Testis (tissue), 3 donors: ENCODE data around the gene MLKL. TPM values are rescaled to one million over a fixed set of nuclear protein-coding genes. Genes with fewer than 3 reads are reported as not detected.

Source experiments
- DNase-seq: peaks from one replicate; pipeline ENCODE4 v3.0.0-alpha.2; 2019
- H3K27ac ChIP-seq, 2 donors: fragments of 200-600 bp; sonication (generic); one replicate each; pipeline ENCODE4 v1.5.1; 2019
- H3K27me3 ChIP-seq: fragments of 200-600 bp; sonication (generic); one replicate; pipeline ENCODE4 v1.5.1; 2019
- H3K36me3 ChIP-seq: fragments of 200-600 bp; sonication (generic); one replicate; pipeline ENCODE4 v1.5.1; 2017; ENCODE audit warnings: low read depth; ENCODE audit errors: missing control alignments
- H3K4me1 ChIP-seq: fragments of 200-600 bp; sonication (generic); one replicate; pipeline ENCODE4 v1.5.1; 2019
- H3K4me3 ChIP-seq, 2 donors: fragments of 200-600 bp; sonication (generic); one replicate each; pipeline ENCODE4 v1.5.1; 2017 to 2019
- H3K9me3 ChIP-seq: fragments of 200-600 bp; sonication (generic); one replicate; pipeline ENCODE4 v1.5.1; 2017
- CTCF ChIP-seq, 3 experiments: fragments of 450-650 bp in 2 of 3; fragments of 200-600 bp in 1 of 3; sonication (generic) in 1 of 3; IDR thresholded peaks; one replicate each; pipeline ENCODE4 v1.5.1; 2016 to 2019; ENCODE audit warnings: antibody characterized with exemption in 3 of 3, mild to moderate bottlenecking in 2 of 3, moderate library complexity in 1 of 3
- POLR2A ChIP-seq: fragments of 450-650 bp; IDR thresholded peaks from one replicate; pipeline ENCODE4 v1.6.1; 2017; ENCODE audit warnings: antibody characterized with exemption, mild to moderate bottlenecking, moderate library complexity
- WGBS, 2 donors: methylation state at CpG; one replicate each; pipeline ENCODE4 v1.1.5; 2018; 5-methylcytosine and 5-hydroxymethylcytosine counted together
- intact Hi-C: fragments of 100-400 bp; cut with DNase I; formaldehyde crosslinking; loops from one replicate; pipeline ENCODE4 v1.15.1; 2023; ENCODE audit warnings: low total_unique reads
- polyA plus RNA-seq: library from polyadenylated mRNA; stranded (reverse); fragments of 350-450 nt; fragmentation: Illumina TruSeq; extraction: RNeasy Lipid Tissue Mini Kit (QIAGEN cat#74804); gene quantifications from one replicate; pipeline ENCODE4 v1.2.3, GENCODE V29; 2014; ENCODE audit warnings: low read depth, low replicate concordance; ENCODE audit not compliant: insufficient read depth
- total RNA-seq, 2 donors: library from RNA; depleted of rRNA; stranded (reverse); fragments of >200 nt; gene quantifications; one replicate each; pipeline ENCODE4 v1.2.3, GENCODE V29; 2016

The MLKL gene
- total and polyA plus RNA-seq, 3 donors from 2014 or later, result 3.5 to 4.8 (median 4.5) TPM

DNA sequence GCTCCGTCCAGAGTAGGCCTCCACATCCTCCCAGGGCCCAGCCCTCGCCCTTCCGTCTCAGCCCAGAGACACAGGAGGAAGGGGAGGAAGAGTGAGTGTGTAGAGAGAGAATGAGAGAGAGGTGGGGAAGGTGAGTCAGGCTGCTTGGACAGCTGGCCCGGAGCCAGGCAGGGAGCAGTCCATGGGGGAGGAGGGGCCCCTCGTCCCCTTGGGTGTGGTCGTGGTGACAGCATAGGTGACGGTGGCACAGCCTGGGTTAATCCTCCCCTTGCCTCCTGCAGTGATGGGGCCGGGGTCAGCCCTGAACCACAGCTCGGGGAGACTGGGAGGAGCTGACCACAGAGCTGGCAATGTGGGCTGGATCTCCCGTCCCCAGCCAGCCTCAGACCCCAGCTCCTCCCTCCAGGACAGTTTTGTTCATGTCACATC lies 37.5 kb upstream of the MLKL start:
- H3K4me3 ChIP-seq, result no peak overlapping the region
- DNase-seq, result no peak
- intact Hi-C loops, result no loop called here
- H3K27me3 ChIP-seq, result no peaks in the 10 kb centered on the region
- no peaks in the 10 kb centered on the region for H3K36me3 ChIP-seq
- 56 to 72% methylated on average over 8 to 10 of the region's 10 CpGs for WGBS, 2 donors
- H3K27ac ChIP-seq, result no peak overlapping the region
- TF ChIP-seq POLR2A (no peak), CTCF (IDR thresholded peaks at IDR 0.05) (no peak)
- no peaks in the 10 kb centered on the region for H3K9me3 ChIP-seq
- H3K4me1 ChIP-seq, result no peaks in the 10 kb centered on the region

DNA sequence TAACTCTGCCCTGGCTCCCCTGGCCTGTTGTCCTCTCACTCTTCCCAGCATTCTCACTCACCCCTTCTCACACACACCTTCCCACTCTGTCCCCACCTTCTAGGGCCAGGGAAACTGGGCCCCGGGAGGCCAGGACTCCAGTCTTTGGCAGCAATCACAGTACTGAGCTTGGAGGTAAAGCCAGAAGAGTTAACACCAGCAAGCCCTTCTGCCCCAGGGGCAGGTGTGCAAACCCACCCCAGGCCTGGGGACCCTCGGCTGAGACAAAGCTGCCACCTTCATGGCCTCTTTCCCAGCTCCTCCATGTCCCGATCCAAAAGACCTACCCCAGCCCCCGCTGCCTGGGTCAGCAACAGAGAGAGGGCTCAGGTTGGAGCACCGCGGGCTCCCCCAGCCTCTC lies 36.9 kb upstream of the MLKL start:
- no peak for DNase-seq
- 85 to 93% methylated on average over 3 to 6 of the region's 6 CpGs for WGBS, 2 donors
- no peak overlapping the region for H3K4me3 ChIP-seq
- intact Hi-C loops, result no loop called here
- H3K9me3 ChIP-seq, result no peaks in the 10 kb centered on the region
- no peak overlapping the region for H3K27ac ChIP-seq
- H3K27me3 ChIP-seq, result no peaks in the 10 kb centered on the region
- no peak for TF ChIP-seq CTCF (IDR thresholded peaks at IDR 0.05)
- no peak for TF ChIP-seq POLR2A
- no peaks in the 10 kb centered on the region for H3K4me1 ChIP-seq
- no peaks in the 10 kb centered on the region for H3K36me3 ChIP-seq

GRCh38 chr16:74736531-74737157 lies 36.0 kb upstream of the MLKL start:
- Histone ChIP-seq H3K27me3 (no peaks in the 10 kb centered on the region), H3K9me3 (no peaks in the 10 kb centered on the region), H3K36me3 (no peaks in the 10 kb centered on the region), H3K4me1 (no peaks in the 10 kb centered on the region), H3K27ac (no peak overlapping the region), H3K4me3 (no peak overlapping the region)
- no peak for TF ChIP-seq POLR2A
- TF ChIP-seq CTCF (IDR thresholded peaks at IDR 0.05), result no peak
- WGBS, 2 donors, result 74 to 76% methylated on average over 9 of the region's 9 CpGs
- no peak for DNase-seq
- intact Hi-C loops, result no loop called here

GRCh38 chr16:74735554-74735953 lies 34.9 kb upstream of the MLKL start:
- no peak overlapping the region for H3K27ac ChIP-seq
- intact Hi-C loops, result no loop called here
- WGBS, 2 donors, result 98% methylated on average over 3 of the region's 3 CpGs

More at GRCh38 chr16:74735554-74735953, 34.9 kb upstream of the MLKL start:
- no peaks in the 10 kb centered on the region for H3K9me3 ChIP-seq
- no peaks in the 10 kb centered on the region for H3K4me1 ChIP-seq
- TF ChIP-seq CTCF (IDR thresholded peaks at IDR 0.05), result no peak
- TF ChIP-seq POLR2A, result no peak
- H3K36me3 ChIP-seq, result no peaks in the 10 kb centered on the region
- H3K4me3 ChIP-seq, result no peak overlapping the region
- H3K27me3 ChIP-seq, result no peaks in the 10 kb centered on the region
- no peak for DNase-seq
